GM19025 (cell line): ENCODE measurements around the gene SAMD4B.

Experiments used
- ATAC-seq: cut with Tn5 transposase; IDR thresholded peaks from one replicate; pipeline ENCODE4 v1.9.1; 2021; ENCODE audit warnings: mild to moderate bottlenecking, low read depth, moderate library complexity; ENCODE audit not compliant: unreplicated experiment

The SAMD4B gene

DNA sequence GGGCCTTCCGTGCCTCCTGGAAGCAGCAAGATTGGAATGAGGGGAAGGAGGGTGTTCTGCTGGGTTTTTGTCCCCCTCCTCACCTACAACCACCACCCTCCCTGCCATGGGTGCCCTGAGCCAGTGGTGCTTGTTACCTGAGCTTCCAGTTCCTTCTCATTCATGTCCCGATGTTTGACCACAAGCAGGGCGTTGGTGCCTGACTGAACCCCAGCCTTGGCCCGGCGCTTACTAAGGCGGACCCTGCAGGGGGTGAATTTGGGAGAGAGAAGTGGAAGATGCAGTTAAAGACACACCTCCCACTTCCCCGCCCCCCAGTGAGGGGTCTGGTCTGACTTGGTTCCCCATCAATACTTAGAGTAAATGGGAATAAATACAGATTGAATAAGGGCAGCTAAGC lies 44.3 kb downstream of the SAMD4B start:
- no peak for ATAC-seq

DNA sequence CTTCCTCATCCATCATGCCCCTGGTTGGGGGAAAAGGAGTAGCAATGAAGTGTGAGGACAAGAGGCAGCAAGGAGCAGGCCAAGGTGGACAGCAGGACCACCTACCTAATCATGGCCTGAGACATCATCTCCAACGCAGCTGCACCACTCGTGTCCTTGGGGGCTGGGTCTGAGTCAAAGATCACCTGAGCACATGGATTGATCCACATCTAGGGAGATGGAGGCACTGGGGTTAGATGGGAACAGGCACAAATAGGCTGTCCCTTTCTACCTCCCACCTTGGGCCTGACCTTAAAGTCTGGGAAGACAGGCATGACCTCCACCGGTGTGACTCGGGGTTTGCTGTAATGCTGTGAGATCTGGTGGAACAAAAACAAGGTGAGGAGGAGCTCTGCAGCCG lies 46.4 kb downstream of the SAMD4B start:
- no peak for ATAC-seq

DNA sequence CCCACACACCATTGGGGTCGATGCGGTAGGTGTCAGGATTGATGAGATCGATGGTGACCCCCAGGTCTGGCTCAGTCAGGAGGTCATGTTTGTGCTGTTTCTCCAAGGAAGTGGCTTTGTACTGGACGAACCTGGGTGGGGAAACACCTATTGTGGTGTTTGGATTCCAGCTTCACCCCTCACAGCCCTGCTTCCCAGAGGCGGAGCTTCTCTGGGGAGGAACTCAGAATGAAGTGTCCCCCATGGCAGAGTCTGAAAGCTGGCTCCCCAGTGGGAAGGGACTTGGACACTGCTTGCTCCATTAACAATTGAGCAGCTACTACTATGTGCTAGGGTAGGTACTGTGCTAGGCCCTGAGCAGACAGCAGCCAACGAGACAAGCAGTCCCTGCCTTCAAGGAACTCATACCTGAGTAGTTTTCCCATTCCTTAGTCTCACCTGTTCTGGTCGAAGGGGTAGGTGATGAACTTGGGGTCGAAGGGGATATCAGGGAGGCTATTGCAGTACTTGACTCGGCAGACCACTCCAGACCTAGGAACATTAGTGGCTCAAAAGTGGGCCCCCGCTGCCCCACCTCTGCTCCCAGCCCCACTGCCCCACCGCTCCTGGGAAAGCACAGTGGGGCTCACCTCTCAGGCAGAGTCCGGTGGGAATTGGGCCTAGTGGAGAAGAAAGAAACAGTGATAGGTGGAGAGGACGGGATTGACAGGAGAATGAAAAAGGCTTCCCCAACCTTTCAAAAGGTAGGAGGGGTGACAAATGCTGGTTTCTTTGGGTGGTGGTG lies 47.6 kb downstream of the SAMD4B start:
- ATAC-seq, result no peak

DNA sequence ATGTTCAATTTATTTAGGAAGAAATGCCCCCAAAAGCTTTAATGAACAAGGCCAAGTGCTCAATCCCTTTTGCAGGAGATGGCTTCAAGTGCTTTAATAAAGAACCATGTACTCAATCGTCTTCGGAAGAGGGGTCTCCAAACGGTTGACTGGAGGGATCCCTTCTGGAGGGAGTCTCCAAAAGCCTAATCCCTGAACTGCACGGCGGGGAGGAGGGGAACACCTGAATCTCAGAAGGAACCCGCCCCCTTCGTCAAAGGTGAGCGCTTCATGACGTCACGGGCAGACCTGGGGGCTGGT lies 48.2 kb downstream of the SAMD4B start:
- ATAC-seq, result no peak

DNA sequence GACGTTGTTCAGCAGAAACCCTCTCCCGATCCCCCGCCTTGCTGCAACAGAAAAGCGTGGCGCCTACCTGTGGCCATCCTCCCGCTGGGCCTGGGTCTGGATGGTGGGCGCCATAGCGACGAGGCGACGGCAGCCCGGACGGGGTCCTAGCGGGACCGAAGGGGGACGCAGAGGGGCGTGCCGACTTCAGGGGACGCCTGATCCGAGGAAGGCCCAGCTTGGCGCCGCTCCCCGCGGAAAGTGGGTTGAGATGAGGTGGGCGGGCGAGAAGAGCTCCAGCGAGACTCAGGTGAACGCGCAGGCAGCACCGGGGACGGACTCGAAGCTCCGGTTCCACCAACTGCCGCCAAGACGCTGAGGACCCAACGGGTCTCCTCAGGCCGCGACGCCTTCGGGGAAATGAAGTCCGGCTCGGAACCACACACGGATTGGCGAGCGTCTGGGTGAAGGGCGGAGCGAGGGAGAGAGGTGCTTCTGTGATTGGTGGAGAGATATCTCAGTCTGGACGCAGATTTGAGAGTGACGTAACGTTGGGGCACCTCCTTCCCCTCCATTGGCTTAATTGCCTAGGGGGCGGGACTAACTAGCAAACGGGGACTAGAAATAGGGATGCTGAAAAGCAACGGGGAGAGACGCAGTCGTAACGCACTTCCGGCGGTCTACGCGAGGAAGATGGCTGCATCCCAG lies 48.7 kb downstream of the SAMD4B start, which contains the start of the genes MED29 and PAF1:
MED29 (plus strand) TSS at position 628 of the 687 bp plus-strand sequence; CDS start at position 673, 45 bp downstream.
PAF1 (minus strand) TSS at position 356 of the 687 bp plus-strand sequence; CDS start at position 114, 242 bp downstream.
- ATAC-seq, result peak; percentile 93

DNA sequence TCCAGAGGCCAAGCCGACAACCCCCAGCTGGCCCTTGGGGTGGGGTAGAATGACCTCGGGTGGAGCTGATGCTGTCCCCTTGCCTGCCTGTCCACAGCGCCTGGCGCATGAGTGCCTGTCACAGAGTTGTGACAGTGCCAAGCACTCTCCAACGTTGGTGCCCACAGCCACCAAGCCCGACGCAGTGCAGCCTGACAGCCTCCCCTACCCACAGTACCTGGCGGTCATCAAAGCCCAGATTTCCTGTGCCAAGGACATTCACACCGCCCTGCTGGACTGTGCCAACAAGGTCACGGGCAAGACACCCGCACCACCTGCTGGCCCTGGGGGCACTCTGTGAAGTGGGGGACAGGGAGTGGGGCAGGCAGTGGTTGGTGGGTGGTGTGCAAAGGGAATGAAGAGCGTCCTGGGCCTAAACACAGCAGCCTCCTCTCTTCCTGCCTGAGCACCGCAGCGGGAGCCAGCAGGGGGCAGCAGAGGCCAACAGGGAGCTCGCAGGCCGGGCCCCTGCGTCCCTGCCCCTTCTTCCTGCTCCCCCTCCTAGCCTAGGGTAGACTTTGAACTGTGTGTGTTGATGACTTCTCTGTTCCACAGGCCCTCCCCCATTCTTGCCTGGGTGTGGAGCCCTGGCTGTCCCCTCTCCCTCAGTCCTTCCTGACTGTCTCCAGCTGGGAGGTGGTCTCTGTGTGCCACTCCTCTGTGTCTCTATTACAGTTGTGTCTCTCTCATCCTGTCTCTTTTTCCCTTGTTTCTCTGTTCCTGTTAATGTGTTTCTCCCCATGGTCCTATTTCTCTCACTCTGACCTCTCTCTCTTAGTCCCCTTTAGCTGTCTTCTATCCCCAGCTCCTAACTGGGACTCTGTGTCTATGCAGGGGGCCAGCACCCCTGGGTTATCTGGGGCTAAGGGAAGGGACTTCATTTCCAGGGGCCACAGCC lies 55.4 kb downstream of the SAMD4B start:
- ATAC-seq, result no peak

DNA sequence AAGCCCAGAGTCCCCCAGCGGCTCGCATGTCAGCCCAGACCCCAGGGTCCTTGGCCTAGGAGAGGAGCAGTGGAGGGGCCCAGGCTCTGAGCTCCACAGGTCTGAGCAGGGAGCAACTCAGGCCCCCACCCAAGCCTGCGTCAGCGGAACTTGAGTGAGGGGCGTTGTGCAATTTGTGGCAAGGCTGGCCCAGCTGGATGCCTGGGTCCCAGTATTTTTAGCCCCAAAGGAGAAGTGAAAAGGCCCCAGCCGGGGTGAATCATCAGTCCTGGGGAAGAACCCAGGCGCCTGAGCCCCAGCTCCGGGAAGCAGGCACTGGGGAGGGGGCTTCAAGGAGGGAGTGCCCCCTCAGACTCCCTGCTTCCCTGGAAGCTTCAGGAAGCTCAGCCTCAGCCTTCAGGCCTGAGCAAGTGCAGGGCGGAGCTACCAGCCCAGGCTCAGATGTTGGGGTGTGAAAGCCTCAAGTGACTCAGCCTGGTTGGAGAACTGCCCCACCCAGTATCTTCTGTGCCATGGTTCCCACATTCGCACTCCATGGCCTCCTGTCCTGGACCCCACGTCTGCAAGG lies 56.2 kb downstream of the SAMD4B start:
- no peak for ATAC-seq

DNA sequence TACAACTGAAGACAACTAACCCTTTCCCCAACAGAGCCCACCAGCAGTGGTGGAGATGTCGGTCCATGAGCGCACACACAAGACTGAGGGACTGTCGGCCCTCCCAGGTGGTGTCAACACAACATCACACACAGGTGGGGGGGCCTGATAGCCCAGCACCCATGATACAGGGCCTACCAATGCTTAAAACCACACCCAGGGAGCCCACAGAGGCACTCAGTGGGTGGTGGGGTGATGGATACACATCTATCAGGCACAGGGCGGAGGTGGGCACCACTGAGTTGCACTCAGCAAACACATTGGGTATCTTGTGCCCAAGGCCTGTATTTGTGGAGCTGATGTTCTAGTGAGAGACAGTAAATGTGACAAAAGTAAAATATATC lies 57.4 kb downstream of the SAMD4B start:
- ATAC-seq, result no peak

DNA sequence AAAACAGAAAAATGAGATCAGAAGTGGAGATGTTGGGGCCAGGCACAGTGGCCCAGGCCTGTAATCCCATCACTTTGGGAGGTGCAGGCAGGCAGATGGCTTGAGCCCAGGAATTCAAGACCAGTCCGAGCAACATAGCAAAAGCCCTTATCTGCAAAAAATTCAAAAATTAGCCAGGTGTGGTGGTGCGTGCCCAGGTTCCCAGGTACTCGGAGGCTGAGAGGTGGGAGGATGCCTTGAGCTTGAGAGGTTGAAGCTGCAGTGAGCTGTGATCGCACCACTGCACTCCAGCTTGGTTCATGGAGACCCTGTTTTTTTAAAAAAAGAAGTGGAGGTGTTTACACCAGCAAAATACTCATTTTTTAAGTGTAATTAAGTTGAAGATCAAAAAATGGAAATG lies 57.8 kb downstream of the SAMD4B start:
- no peak for ATAC-seq

DNA sequence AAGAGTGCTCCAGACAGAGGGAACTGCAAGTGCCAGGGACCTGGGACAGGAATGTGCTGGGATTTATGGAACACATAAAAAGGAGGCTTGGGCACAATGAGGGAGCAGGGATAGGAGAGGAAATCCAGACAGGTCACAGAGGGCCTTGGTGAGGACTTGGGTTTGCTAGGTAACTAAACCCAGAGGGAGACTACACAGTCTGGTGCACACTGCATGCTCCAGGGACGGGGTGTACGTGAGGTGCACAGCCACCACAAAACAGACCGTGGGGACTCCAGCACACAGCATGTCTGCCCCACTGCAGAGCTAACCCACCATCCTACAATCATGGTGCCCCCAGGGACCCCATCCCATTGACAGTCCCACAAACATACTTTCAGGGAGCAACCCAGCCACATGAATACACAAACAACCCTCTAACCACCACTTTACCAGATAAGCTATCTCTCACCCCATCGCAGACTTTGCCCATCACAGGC lies 58.9 kb downstream of the SAMD4B start:
- peak; percentile 12 for ATAC-seq

DNA sequence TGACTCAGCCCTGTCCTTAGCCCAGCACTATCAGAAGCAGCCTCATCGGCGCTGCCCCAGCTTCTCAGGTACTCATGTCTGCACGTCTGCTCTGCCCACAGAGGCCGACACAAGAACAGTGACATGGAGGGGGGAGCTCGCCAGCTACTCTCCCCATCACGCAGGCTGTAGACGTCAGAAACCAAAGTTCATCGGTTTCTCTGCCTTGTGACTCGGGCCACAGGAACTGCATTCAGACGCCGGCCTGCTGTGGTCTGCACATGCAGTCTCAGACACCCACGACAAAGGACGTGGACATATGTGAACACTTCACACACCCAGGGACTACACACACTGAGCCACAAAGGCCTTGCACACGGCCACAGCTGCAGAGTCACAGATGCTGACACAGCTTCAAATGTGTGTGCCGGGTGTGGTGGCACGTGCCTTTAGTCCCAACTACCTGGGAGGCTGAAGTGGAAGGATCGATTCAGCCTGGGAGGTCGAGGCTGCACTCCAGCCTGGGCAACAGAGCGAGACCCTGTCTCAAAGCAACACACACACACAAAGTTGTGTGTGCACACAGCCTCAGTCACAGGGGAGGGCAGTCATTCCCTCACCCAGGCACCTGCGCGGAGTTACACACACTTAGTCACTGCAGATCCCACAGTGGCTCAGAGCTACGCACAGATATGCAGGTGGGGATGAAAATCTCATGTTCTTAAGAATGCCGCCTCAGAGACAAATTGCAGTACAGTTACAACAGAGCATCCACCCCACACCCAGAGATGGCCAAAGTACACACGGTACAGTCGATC lies 59.5 kb downstream of the SAMD4B start:
- ATAC-seq, result peak; percentile 24

DNA sequence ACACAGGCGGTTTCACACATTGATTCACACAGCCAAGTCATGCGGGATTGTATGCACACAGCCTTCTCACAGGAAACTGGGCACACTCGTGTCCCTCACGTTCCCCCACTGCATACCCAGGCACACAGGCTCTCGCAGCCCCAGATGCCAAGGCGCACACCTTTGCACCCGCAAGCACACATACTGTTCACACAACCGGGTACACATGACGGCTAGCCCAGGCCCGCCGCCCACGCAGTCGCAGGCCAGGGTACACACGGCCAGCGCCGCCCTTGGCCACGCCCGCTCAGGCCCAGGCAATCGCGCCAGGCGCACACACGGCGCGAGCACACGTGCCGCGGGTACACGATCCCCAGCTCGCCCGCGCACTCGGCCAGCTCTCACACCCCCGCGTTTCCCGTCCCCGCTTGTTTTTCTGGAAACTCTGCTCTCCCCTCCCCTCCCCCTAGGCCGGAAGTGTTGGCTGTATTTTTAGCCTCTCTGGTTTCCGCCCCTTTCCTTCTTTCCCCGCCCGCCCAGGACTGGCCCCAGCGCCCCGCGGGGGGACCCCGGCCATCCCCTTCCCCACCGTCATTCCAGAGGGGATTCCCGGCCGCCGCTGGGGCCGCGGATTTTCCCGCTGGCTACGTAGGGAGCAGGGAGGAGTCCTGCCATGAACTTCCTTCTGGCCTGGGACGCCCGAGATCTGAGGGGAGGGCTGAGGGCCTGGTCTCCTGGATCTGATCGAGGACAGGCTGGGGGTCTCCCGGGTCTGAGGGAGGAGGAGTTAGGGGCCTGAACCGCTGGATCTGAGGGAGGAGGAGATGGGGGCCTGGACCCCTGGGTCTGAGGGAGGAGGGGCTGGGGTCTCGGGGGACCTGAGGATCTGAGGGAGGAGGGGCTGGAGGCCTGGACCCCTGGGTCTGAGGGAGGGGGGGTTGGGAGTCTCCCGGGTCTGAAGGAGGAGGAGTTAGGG lies 60.4 kb downstream of the SAMD4B start:
- peak; percentile 23 for ATAC-seq

DNA sequence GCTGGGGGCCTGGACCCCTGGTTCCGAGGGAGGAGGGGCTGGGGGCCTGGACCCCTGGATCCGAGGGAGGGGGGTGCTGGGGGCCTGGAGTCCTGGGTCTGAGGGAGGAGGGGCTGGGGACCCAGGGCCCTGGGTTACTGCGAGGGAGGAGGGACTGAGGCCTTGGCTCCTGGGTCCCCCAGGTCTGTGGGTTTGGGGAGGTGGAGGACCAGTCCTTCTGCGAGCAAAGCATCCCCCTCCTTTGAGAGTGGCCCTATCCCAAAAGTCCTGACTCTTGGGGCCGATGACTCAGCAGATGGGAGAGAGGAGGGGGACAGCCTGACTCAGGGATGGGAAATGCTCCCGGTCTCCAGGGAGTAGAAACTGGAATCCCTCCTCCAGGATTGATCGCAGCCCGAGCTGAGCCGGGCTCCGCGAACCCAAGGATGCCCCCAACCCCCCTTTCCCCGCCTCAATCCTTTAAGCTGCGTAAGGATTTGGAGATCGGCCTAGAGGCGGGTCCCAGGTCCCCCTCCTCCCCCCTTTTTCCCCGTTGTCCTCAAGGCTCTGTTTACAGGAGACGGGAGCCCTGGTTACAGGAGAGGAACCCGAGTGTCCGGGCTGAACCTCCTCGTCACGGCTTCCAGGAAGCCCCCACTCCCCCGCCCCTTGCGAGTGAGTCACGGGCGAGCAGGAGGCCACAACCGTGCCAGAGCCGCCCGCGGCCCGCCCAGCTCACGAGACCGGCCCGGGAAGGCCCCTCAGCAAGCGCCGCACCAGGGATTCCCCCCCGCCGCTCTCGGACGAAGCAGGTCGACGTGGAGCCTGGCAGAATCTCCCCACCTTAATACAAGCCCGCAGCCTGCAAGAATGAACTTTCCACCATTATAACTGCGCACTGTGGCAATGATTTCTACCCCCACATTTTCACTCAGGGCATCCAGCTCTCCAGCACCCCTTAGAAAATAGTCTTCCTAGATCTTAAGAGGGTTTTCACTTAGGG lies 61.4 kb downstream of the SAMD4B start:
- no peak for ATAC-seq

DNA sequence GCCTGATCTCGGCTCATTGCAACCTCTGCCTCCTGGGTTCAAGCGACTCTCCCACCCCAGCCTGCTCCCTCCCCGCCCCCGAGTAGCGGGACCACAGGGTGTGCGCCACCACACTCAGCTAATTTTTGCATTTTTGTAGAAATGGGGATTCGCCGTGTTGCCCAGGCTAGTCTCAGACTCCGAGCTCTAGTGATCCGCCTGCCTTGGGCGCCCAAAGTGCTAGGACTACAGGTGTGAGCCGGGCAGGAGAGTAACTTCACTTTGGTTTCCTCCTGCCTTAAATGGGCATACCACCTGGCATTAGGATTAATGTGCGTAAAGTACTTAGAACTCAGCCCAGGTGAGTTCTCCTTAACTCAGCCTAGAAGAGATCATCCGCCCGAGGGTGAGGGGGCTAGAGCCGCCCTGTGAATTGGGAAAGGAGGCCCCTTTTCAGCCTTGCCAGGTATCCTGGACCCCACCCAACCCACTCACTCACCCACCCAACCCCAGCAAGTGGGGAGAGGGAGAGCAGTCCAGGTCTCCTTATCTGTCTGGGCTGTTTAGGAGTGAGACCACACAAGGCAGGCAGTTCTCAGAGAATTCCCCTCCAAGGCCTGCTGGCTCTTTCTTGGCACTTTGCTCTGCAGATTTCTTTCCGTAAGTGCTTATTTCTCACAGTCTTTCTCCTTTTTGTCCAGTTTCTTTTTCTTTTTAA lies 63.2 kb downstream of the SAMD4B start:
- ATAC-seq, result no peak

DNA sequence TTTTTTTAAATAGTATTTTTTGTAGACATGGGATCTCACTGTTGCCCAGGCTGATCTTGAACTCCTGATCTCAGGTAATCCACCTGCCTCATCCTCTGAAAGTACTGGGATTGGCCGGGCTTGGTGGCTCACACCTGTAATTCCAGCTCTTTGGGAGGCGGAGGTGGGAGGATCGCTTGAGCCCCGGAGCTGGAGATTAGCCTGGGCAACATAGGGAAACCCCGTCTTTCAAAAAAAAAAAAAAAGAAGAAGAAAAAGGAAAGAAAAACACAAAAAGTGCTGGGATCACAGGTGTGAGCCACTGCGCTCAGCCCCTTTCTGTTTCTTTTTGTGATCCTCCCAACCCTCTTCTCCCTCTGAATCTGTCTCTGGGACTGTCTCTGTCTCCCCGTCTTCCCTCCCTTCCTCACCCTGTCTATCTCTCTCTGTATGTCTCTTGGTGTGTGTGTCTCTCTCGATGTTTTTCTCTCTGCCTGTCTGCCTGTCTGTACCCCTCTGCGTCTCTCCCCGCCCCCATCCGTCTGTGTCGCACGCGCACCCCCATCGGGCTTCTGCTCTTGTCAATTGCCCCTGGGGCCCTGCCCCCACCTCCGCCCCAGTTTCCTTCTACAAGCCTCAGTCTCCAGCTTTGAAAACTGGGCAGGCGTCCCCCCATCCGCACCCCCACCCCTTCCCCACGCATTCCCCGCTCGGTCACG lies 63.9 kb downstream of the SAMD4B start:
- ATAC-seq, result no peak

DNA sequence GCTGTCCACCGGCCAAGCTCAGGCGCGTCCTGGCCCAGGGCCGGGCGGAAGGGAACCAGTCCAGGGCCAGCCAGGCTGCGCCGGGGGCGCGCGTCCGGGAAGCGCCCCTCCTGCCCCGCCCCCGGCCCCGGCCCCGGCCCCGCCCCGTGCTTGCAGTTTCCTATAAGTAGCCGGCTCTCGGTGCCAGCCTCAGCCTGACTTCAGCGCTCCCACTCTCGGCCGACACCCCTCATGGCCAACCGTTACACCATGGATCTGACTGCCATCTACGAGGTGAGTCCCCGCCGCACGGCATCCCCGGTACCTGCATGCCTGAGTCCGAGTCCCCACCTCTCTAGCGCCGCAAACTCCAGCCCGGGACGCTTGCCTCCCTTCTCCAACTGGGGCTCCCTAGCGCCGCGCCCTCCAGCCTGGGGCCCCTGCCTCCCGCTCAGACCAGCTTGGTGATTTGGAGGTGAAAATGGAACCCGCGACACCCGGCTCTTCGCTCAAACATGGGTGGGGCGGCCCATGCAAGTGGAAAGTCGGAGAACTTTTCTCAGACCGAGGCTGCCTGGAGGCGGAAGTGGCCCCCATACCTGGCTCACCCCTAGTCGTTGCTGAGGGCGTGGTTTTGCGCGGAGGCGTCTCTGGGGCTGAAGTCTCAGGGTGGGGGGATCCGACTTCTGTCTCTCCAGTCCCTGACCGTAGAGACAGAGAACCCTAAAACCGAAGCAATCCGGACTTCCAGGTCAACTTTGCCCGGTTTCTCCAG lies 64.6 kb downstream of the SAMD4B start, which contains the start of gene ZFP36:
ZFP36 (plus strand) TSS at position 192 of the 754 bp plus-strand sequence; CDS start at position 250, 58 bp downstream.
- no peak for ATAC-seq
